SK-N-SH (cell line): ENCODE measurements around the gene EXOC1. TPM values are rescaled to one million over a fixed set of nuclear protein-coding genes. Genes with fewer than 3 reads are reported as not detected.

Experiments
- CTCF ChIA-PET: fragments of 300-600, 350-600 bp; formaldehyde crosslinking; extraction: SDS; loops from one replicate; lab custom pipeline; 2021; lab: Yijun Ruan, JAX
- POLR2A ChIA-PET: fragments of 350-600 bp; sonication (Branson Sonifier 250); formaldehyde crosslinking; extraction: SDS; loops from one replicate; lab custom pipeline; 2020; ENCODE audit warnings: antibody characterized with exemption, inconsistent platforms; lab: Yijun Ruan, JAX
- DNase-seq: peaks from one replicate; pipeline ENCODE4 v3.0.0; 2012
- H2AFZ ChIP-seq: fragments of 200-600 bp; sonication (generic); 2 replicates; pipeline ENCODE4 v1.8.1; 2016; ENCODE audit warnings: antibody characterized with exemption, mild to moderate bottlenecking, low read depth
- H3F3A ChIP-seq: fragments of 200-600 bp; sonication (generic); replicated peaks from 2 replicates; pipeline ENCODE3; 2016; ENCODE audit warnings: antibody characterized with exemption, mild to moderate bottlenecking; ENCODE audit not compliant: insufficient read depth
- H3K27ac ChIP-seq, 2 experiments: fragments of 200-500 bp in 1 of 2; fragments of 200-600 bp in 1 of 2; sonication (Bioruptor generic) in 1 of 2; sonication (generic), shearing (Covaris generic) in 1 of 2; 2 replicates each; pipeline versions ENCODE4 v1.5.1 to v1.6.1; 2014 to 2016; ENCODE audit warnings: low read depth in 2 of 2, inconsistent platforms in 1 of 2, low read length in 1 of 2, mild to moderate bottlenecking in 1 of 2, mixed read lengths in 1 of 2
- H3K27me3 ChIP-seq: fragments of 200-600 bp; sonication (generic), shearing (Covaris generic); 2 replicates; pipeline ENCODE4 v1.6.1; 2016; ENCODE audit warnings: mixed run types; ENCODE audit not compliant: insufficient read depth
- H3K36me3 ChIP-seq, 2 experiments: fragments of 200-500 bp in 1 of 2; fragments of 200-600 bp in 1 of 2; sonication (Bioruptor generic) in 1 of 2; sonication (generic) in 1 of 2; replicated peaks in 1 of 2; 2 replicates each; pipeline versions ENCODE3 to v1.5.1; 2014 to 2016; ENCODE audit warnings: low read length in 1 of 2, mild to moderate bottlenecking in 1 of 2; ENCODE audit not compliant: insufficient read depth in 2 of 2, control insufficient read depth in 1 of 2
- H3K4me1 ChIP-seq, 2 experiments: fragments of 200-500 bp in 1 of 2; fragments of 200-600 bp in 1 of 2; sonication (Bioruptor generic) in 1 of 2; sonication (generic), shearing (Covaris generic) in 1 of 2; 2 replicates each; pipeline versions ENCODE4 v1.5.1 to v1.6.1; 2014 to 2016; ENCODE audit warnings: low read depth in 1 of 2, low read length in 1 of 2, mixed run types in 1 of 2; ENCODE audit not compliant: insufficient read depth in 2 of 2, control insufficient read depth in 1 of 2
- H3K4me2 ChIP-seq: fragments of 200-600 bp; sonication (generic), shearing (Covaris generic); 2 replicates; pipeline ENCODE4 v1.6.1; 2017; ENCODE audit warnings: mixed run types
- H3K4me3 ChIP-seq, 2 experiments: fragments of 200-500 bp in 1 of 2; fragments of 200-600 bp in 1 of 2; sonication (Bioruptor generic) in 1 of 2; sonication (generic), shearing (Covaris generic) in 1 of 2; 2 replicates each; pipeline versions ENCODE4 v1.5.1 to v1.8.1; 2014 to 2016; ENCODE audit warnings: low read depth in 2 of 2, inconsistent platforms in 1 of 2, low read length in 1 of 2, mild to moderate bottlenecking in 1 of 2, mixed read lengths in 1 of 2, moderate library complexity in 1 of 2
- H3K79me2 ChIP-seq: fragments of 200-600 bp; sonication (generic); 2 replicates; pipeline ENCODE4 v1.8.1; 2017; ENCODE audit warnings: mild to moderate bottlenecking; ENCODE audit not compliant: insufficient read depth
- H3K9ac ChIP-seq: fragments of 200-600 bp; sonication (generic); 2 replicates; pipeline ENCODE4 v1.6.1; 2017; ENCODE audit warnings: mixed run types
- H3K9me2 ChIP-seq: fragments of 200-600 bp; sonication (generic); 2 replicates; pipeline ENCODE4 v1.6.1; 2017; ENCODE audit warnings: mixed run types
- H3K9me3 ChIP-seq: fragments of 200-600 bp; sonication (generic); 2 replicates; pipeline ENCODE4 v1.6.1; 2017; ENCODE audit warnings: mixed run types, mild to moderate bottlenecking, moderate library complexity
- H4K20me1 ChIP-seq: fragments of 200-600 bp; sonication (generic); 2 replicates; pipeline ENCODE4 v1.6.1; 2017; ENCODE audit warnings: mild to moderate bottlenecking, mixed run types; ENCODE audit not compliant: insufficient read depth
- EZH2phosphoT487 ChIP-seq: fragments of 200-600 bp; sonication (generic); IDR thresholded peaks from 2 replicates; pipeline ENCODE4 v1.6.1; 2017; ENCODE audit warnings: low read depth, mixed run types, mild to moderate bottlenecking, antibody characterized with exemption, moderate library complexity, borderline replicate concordance
- FOXM1 ChIP-seq: IDR thresholded peaks from 2 replicates; pipeline ENCODE4 v1.4.0; 2012; ENCODE audit warnings: low read depth, mild to moderate bottlenecking
- GATA2 ChIP-seq: sonication (generic); formaldehyde crosslinking; IDR thresholded peaks from 2 replicates; pipeline ENCODE4 v1.5.0; 2020; ENCODE audit warnings: mild to moderate bottlenecking, missing genetic modification reagents
- MEF2A ChIP-seq: IDR thresholded peaks from 2 replicates; pipeline ENCODE4 v1.4.0; 2012; ENCODE audit warnings: low read depth, borderline replicate concordance
- MXI1 ChIP-seq: IDR thresholded peaks from 2 replicates; pipeline ENCODE4 v1.6.1; 2012; ENCODE audit warnings: mild to moderate bottlenecking, low read depth, low read length, improper control_type of control experiment
- NFIC ChIP-seq: IDR thresholded peaks from 2 replicates; pipeline ENCODE4 v1.4.0; 2012; ENCODE audit warnings: borderline replicate concordance
- NRF1 ChIP-seq: IDR thresholded peaks from 2 replicates; pipeline ENCODE4 v1.6.1; 2012; ENCODE audit warnings: low read depth, mild to moderate bottlenecking, low read length
- POLR2AphosphoS5 ChIP-seq: IDR thresholded peaks from 2 replicates; pipeline ENCODE4 v1.6.1; 2012; ENCODE audit warnings: low read depth, low read length
- RCOR1 ChIP-seq: fragments of 150-350 bp; IDR thresholded peaks from 2 replicates; pipeline ENCODE4 v1.6.1; 2017; ENCODE audit warnings: antibody characterized with exemption, low read length
- REST ChIP-seq: IDR thresholded peaks from 2 replicates; pipeline ENCODE4 v1.6.1; 2012; ENCODE audit warnings: mild to moderate bottlenecking, low read depth, low read length, moderate library complexity
- SIN3A ChIP-seq: IDR thresholded peaks from 2 replicates; pipeline ENCODE4 v1.6.1; 2012; ENCODE audit warnings: low read depth, mild to moderate bottlenecking, low read length, moderate library complexity, borderline replicate concordance
- USF1 ChIP-seq: IDR thresholded peaks from 2 replicates; pipeline ENCODE4 v1.4.0; 2012; ENCODE audit warnings: low read depth, borderline replicate concordance
- WGBS: methylation state at CpG from one replicate; pipeline ENCODE4 v1.1.6; 2017; ENCODE audit warnings: low lambda C conversion rate; 5-methylcytosine and 5-hydroxymethylcytosine counted together
- polyA plus RNA-seq, 3 experiments: library from polyadenylated mRNA; depleted of rRNA; stranded (reverse); fragments of >200 nt; gene quantifications; 2 replicates each; pipeline ENCODE4 v1.2.3, GENCODE V29; 2012
- TF ChIP-seq, protein P1 (sequence below): fragments of 150-350 bp; IDR thresholded peaks from 2 replicates; pipeline ENCODE4 v1.6.1; 2016; ENCODE audit warnings: mild to moderate bottlenecking, low read depth, low read length
- TF ChIP-seq, protein P2 (sequence below): fragments of 150-350 bp; IDR thresholded peaks from 2 replicates; pipeline ENCODE4 v1.6.1; 2017; ENCODE audit warnings: antibody characterized with exemption, low read length, low read depth, borderline replicate concordance

EXOC1 gene
- polyA plus RNA-seq, 1 of the 3 experiments (the other 2 are of a cell fraction), result 13.5 TPM

- Histone ChIP-seq H3K27ac (no peak overlapping the region), H3K9ac (no peak overlapping the region), H3K27me3 (no peaks in the 10 kb centered on the region), H3K4me2 (no peak overlapping the region), H3F3A (no peaks in the 10 kb centered on the region), H3K36me3 (no peaks in the 10 kb centered on the region), H4K20me1 (no peaks in the 10 kb centered on the region), H3K9me3 (no peaks in the 10 kb centered on the region), H2AFZ (no peak overlapping the region), H3K9me2 (no peaks in the 10 kb centered on the region), H3K4me3 (no peak overlapping the region), H3K79me2 (no peaks in the 10 kb centered on the region), H3K4me1 (no peaks in the 10 kb centered on the region)
- no peak for DNase-seq
- WGBS, result 86% methylated on average over 3 of the region's 3 CpGs
- TF ChIP-seq RCOR1 (no peak), GATA2 (no peak), NFIC (no peak)
- TF ChIP-seq, protein P1, sequence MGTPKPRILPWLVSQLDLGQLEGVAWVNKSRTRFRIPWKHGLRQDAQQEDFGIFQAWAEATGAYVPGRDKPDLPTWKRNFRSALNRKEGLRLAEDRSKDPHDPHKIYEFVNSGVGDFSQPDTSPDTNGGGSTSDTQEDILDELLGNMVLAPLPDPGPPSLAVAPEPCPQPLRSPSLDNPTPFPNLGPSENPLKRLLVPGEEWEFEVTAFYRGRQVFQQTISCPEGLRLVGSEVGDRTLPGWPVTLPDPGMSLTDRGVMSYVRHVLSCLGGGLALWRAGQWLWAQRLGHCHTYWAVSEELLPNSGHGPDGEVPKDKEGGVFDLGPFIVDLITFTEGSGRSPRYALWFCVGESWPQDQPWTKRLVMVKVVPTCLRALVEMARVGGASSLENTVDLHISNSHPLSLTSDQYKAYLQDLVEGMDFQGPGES, result no peak
- TF ChIP-seq, protein P2, sequence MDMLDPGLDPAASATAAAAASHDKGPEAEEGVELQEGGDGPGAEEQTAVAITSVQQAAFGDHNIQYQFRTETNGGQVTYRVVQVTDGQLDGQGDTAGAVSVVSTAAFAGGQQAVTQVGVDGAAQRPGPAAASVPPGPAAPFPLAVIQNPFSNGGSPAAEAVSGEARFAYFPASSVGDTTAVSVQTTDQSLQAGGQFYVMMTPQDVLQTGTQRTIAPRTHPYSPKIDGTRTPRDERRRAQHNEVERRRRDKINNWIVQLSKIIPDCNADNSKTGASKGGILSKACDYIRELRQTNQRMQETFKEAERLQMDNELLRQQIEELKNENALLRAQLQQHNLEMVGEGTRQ, result no peak
- ChIA-PET POLR2A (no interaction called here), CTCF (interaction anchor here (0.6 to 2.4 kb wide), 3 partner anchors 27 to 72 kb away, joined by 3 to 11 read pairs (median 3); partner anchors contain the start of gene CEP135)
These were observed 67.6 kb downstream of the EXOC1 start for GRCh38 chr4:55921093-55921492.

DNA sequence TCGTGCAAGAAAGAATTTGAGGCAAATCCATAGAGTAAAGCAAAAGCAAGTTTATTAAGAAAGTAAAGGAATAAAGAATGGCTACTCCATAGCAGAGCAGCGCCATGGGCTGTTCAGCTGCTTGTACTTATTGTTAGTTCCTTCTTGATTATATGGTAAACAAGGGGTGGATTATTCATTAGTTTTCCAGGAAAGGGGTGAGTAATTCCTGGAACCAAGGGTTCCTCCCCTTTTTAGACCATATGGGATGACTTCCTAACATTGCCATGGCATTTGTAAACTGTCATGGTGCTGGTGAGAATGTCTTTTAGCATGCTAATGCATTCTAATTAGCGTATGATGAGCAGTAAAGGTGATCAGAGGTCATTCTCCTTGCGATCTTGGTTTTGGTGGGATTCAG is 71.8 kb downstream of the EXOC1 start:
- H3K36me3 ChIP-seq, result no peaks in the 10 kb centered on the region
- no peak for TF ChIP-seq FOXM1
- no peak for TF ChIP-seq POLR2AphosphoS5
- TF ChIP-seq REST, result no peak
- no peak for TF ChIP-seq MXI1
- no peak for TF ChIP-seq NRF1
- no peak for TF ChIP-seq USF1
- no peak for TF ChIP-seq EZH2phosphoT487
- no peak for TF ChIP-seq SIN3A
- no peak for TF ChIP-seq MEF2A
- TF ChIP-seq, all 33 proteins: peak for 0
- Histone ChIP-seq H3K4me2 (no peak overlapping the region), H3K9ac (no peak overlapping the region), H4K20me1 (no peaks in the 10 kb centered on the region), H3K9me2 (no peaks in the 10 kb centered on the region), H3F3A (no peaks in the 10 kb centered on the region), H3K4me1 (no peaks in the 10 kb centered on the region), H3K4me3 (no peak overlapping the region), H3K27ac (no peak overlapping the region), H3K27me3 (no peaks in the 10 kb centered on the region), H3K9me3 (no peaks in the 10 kb centered on the region), H3K79me2 (no peaks in the 10 kb centered on the region), H2AFZ (no peak overlapping the region)
- DNase-seq, result no peak
- ChIA-PET CTCF (interaction anchor here (1.3 kb wide), 1 partner anchor 9 kb away, joined by 3 read pairs; no protein-coding TSS in a partner anchor), POLR2A (no interaction called here)
- 90% methylated on average over 4 of the region's 4 CpGs for WGBS
